Measurements from ENCODE around the gene SLAMF9. TPM values are rescaled to one million over a fixed set of nuclear protein-coding genes. Genes with fewer than 3 reads are reported as not detected.

SLAMF9 gene
- total and polyA plus RNA-seq, 2 of the 8 experiments (the other 6 are each of a cell fraction or from before 2014, with no cell fraction given) = not detected

GRCh38 chr1:159935719-159936272, 18.2 kb downstream of the SLAMF9 start (continued):
- TF ChIP-seq FOSL1 (IDR thresholded peaks at IDR 0.05; ENCODE audit: insufficient read depth, low read depth, low read length) (no peak), TEAD4 (IDR thresholded peaks at IDR 0.05; ENCODE audit: low read depth, low read length) (no peak), ATF3 (IDR thresholded peaks at IDR 0.05; ENCODE audit: insufficient read depth, low read depth, low read length) (no peak), JUND (IDR thresholded peaks at IDR 0.05; ENCODE audit: low read length) (no peak)

Measured in H1 (cell line).